ENCODE results near the gene GRIN2C.

Gene GRIN2C

DNA sequence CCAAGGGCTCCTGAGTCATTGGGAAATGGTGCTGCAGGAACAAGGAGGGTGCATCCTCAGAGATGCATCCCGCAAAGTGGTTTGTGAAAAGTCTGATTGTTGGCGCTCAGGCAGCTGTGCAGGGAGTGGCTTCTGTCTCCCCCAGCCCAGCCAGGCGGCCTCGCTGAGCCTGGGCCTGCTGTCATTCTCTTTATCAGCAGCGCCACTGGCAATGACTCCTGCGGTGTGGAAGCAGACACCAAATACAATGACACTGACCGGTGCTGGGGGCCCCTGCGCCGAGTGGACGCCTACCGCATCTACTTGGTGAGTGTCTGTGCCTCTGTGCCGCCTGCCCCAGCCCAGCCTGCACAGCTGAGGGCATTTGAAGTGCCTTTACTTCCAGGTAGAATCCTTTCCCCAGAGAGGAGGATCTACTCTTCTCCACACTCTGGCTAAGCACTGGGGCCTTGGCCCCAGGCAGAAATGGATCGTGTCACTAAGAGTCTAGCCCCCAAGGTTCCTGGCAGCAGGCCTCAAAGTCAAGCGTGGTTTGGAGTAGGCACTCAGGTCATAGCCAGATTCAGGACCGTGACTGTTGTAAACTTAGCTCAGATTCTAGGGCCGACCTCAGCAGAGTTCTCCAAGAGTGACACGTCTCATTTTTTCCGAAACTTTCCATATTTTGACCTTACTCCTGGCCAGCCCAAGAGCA, 64.2 kb downstream of the GRIN2C start:
- no peaks in the 10 kb centered on the region for H3K79me2 ChIP-seq (ENCODE audit: low read length)
- no peak overlapping the region for H3K27ac ChIP-seq (ENCODE audit: low read length)
- no peak for TF ChIP-seq EZH2phosphoT487 (IDR thresholded peaks at IDR 0.05; ENCODE audit: low read depth)
- TF ChIP-seq, protein P1, sequence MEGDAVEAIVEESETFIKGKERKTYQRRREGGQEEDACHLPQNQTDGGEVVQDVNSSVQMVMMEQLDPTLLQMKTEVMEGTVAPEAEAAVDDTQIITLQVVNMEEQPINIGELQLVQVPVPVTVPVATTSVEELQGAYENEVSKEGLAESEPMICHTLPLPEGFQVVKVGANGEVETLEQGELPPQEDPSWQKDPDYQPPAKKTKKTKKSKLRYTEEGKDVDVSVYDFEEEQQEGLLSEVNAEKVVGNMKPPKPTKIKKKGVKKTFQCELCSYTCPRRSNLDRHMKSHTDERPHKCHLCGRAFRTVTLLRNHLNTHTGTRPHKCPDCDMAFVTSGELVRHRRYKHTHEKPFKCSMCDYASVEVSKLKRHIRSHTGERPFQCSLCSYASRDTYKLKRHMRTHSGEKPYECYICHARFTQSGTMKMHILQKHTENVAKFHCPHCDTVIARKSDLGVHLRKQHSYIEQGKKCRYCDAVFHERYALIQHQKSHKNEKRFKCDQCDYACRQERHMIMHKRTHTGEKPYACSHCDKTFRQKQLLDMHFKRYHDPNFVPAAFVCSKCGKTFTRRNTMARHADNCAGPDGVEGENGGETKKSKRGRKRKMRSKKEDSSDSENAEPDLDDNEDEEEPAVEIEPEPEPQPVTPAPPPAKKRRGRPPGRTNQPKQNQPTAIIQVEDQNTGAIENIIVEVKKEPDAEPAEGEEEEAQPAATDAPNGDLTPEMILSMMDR (IDR thresholded peaks at IDR 0.05; ENCODE audit: low read depth, low read length), result no peak
- no peaks in the 10 kb centered on the region for H3K36me3 ChIP-seq (replicated peaks; ENCODE audit: low read depth, low read length)
- no peaks in the 10 kb centered on the region for H3K27me3 ChIP-seq (ENCODE audit: low read depth, low read length)
- H3K9ac ChIP-seq (ENCODE audit: low read length), result no peak overlapping the region
- peaks cover 7% of the 10 kb centered on the region for H3K4me1 ChIP-seq (ENCODE audit: low read length)
- no peak overlapping the region for H3K4me2 ChIP-seq (ENCODE audit: low read length)
- no peaks in the 10 kb centered on the region for H4K20me1 ChIP-seq (ENCODE audit: insufficient read depth, low read length)
- no peak overlapping the region for H2AFZ ChIP-seq (ENCODE audit: low read depth, low read length)
- H3K9me3 ChIP-seq (ENCODE audit: insufficient read depth, low read length), result no peaks in the 10 kb centered on the region
- no peak overlapping the region for H3K4me3 ChIP-seq (ENCODE audit: low read length)

DNA sequence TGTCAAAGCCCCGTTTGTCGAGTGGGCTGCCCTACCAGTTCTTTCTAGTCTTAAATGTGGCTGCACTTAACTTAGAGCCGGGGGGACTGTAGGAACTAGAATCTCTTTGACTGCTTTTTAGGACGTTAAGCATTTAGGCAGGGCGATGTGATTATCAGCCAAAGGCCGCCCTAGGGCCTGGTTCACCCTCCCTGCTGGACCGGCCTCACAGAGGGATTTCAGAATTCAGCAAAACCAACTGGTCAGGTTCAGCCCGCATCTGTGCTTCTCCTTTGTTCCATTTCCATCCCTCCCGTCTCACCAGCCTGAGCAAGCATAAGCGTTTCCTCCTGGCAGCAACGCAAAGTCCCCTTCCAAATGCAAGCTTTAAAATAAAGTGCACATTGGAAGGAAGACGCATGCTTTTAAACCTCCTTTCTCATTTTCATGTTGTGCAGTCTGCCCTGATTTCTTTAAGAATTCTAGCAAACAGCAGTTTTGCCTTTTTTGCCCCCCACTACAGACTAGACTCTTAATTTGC, 67.0 kb downstream of the GRIN2C start:
- TF ChIP-seq EZH2phosphoT487 (IDR thresholded peaks at IDR 0.05; ENCODE audit: low read depth), result no peak
- TF ChIP-seq, protein P1 (IDR thresholded peaks at IDR 0.05; ENCODE audit: low read depth, low read length), result no peak
- Histone ChIP-seq H2AFZ (ENCODE audit: low read depth, low read length) (no peak overlapping the region), H4K20me1 (ENCODE audit: insufficient read depth, low read length) (no peaks in the 10 kb centered on the region), H3K4me3 (ENCODE audit: low read length) (no peak overlapping the region), H3K9me3 (ENCODE audit: insufficient read depth, low read length) (no peaks in the 10 kb centered on the region), H3K79me2 (ENCODE audit: low read length) (no peaks in the 10 kb centered on the region), H3K27me3 (ENCODE audit: low read depth, low read length) (no peaks in the 10 kb centered on the region), H3K4me2 (ENCODE audit: low read length) (no peak overlapping the region), H3K4me1 (ENCODE audit: low read length) (peaks cover 7% of the 10 kb centered on the region), H3K27ac (ENCODE audit: low read length) (no peak overlapping the region), H3K36me3 (replicated peaks; ENCODE audit: low read depth, low read length) (no peaks in the 10 kb centered on the region), H3K9ac (ENCODE audit: low read length) (no peak overlapping the region)

All from OCI-LY3 (cell line).